Right lobe of liver (tissue), 6 donors: ENCODE measurements around the gene LCMT1. TPM values are rescaled to one million over a fixed set of nuclear protein-coding genes. Genes with fewer than 3 reads are reported as not detected.

Experiments
- ATAC-seq, 4 donors: fragments of 200-7000 bp; cut with Tn5 transposase; one replicate each; pipeline ENCODE4 v1.9.1; 2020; ENCODE audit warnings: mild to moderate bottlenecking in 4 of 4, moderate library complexity in 4 of 4
- DNase-seq, 3 donors: peaks; one replicate each; pipeline ENCODE4 v3.0.0-alpha.2; 2020
- H3K27ac ChIP-seq, 3 donors: fragments of 200-600 bp; one replicate each; pipeline ENCODE4 v1.8.0; 2022
- H3K27me3 ChIP-seq, 2 donors: fragments of 200-600 bp; one replicate each; pipeline ENCODE4 v1.8.0; 2022
- H3K36me3 ChIP-seq, 4 donors: fragments of 200-600 bp; sonication (generic) in 1 of 4; one replicate each; pipeline versions ENCODE4 v1.5.1 to v1.8.0; 2017 to 2022; ENCODE audit warnings: control low read depth in 1 of 4
- H3K4me1 ChIP-seq, 4 donors: fragments of 200-600 bp; sonication (generic) in 1 of 4; one replicate each; pipeline versions ENCODE4 v1.5.1 to v1.8.0; 2017 to 2022; ENCODE audit warnings: control low read depth in 1 of 4
- H3K4me3 ChIP-seq, 3 donors: fragments of 200-600 bp; one replicate each; pipeline ENCODE4 v1.8.0; 2022
- H3K9me3 ChIP-seq, 4 donors: fragments of 200-600 bp; sonication (generic) in 1 of 4; one replicate each; pipeline versions ENCODE4 v1.5.1 to v1.8.0; 2017 to 2022; ENCODE audit warnings: control low read depth in 1 of 4
- POLR2A ChIP-seq: fragments of 450-650 bp; IDR thresholded peaks from one replicate; pipeline ENCODE4 v1.6.1; 2017; ENCODE audit warnings: antibody characterized with exemption, mild to moderate bottlenecking
- WGBS: methylation state at CpG from one replicate; pipeline ENCODE4 v1.1.6; 2018; ENCODE audit warnings: low coverage, low lambda C conversion rate; ENCODE audit not compliant: insufficient coverage; ENCODE audit errors: missing lambda C conversion rate; 5-methylcytosine and 5-hydroxymethylcytosine counted together
- intact Hi-C, 2 donors: fragments of 100-400 bp; cut with DNase I; formaldehyde crosslinking; loops; one replicate each; pipeline versions ENCODE4 v1.11.2 to v1.14.1; 2022
- total RNA-seq, 6 experiments: library from RNA; depleted of rRNA in 2 of 6; stranded (reverse); fragments of >200 nt in 2 of 6; fragmentation: NEBNext Ultra II Directional in 3 of 6; extraction: Animal tissue kit (Norgen Biotek cat#: 25700) in 3 of 6; gene quantifications; one replicate each; pipeline versions ENCODE4 v1.1.0 to v1.2.4, GENCODE V29; 2016 to 2023
- TF ChIP-seq, protein P1 (sequence below), 4 donors: fragments of 200-600 bp in 3 of 4; fragments of 450-650 bp in 1 of 4; IDR thresholded peaks; one replicate each; pipeline versions ENCODE4 v1.5.1 to v1.8.0; 2016 to 2022; ENCODE audit warnings: antibody characterized with exemption in 4 of 4, mild to moderate bottlenecking in 2 of 4
- donor health status: DM: no; HTN: yes; CAD: no.
- donor health status: DM: no; HTN: no; CAD: no.
- donor health status: DM: no; HTN: no; CAD: no.
- donor health status: DM: no; HTN: yes; CAD: no.
- donor health status: DM: no; HTN: yes; CAD: no.

LCMT1 gene
- total RNA-seq, 6 experiments from 2014 or later = 6.2 to 12.0 (median 8.9) TPM

DNA sequence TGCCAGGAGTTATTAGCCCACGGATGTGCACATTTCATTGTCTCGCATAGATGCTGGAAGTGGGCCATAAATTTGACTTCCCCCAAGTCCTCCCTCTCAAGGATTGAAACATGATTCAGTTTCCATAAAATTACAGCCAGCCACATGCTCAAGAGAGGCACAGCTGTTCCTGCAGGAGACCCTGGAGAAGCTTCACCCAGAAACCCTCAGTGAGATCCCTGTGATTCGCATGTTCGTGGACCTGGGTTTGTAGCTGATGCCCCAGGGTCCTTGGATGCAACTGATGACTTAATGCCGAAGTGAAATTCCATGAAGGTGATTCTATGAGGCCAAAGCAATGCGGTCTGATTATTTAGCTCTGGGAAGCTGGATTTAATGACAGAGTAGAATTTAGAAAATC, 80.6 kb downstream of the LCMT1 start:
- no peak for ATAC-seq
- no peaks in the 10 kb centered on the region for H3K9me3 ChIP-seq
- 72% methylated on average over 4 of the region's 6 CpGs for WGBS
- H3K36me3 ChIP-seq = no peaks in the 10 kb centered on the region
- no peak for TF ChIP-seq POLR2A
- TF ChIP-seq, protein P1, sequence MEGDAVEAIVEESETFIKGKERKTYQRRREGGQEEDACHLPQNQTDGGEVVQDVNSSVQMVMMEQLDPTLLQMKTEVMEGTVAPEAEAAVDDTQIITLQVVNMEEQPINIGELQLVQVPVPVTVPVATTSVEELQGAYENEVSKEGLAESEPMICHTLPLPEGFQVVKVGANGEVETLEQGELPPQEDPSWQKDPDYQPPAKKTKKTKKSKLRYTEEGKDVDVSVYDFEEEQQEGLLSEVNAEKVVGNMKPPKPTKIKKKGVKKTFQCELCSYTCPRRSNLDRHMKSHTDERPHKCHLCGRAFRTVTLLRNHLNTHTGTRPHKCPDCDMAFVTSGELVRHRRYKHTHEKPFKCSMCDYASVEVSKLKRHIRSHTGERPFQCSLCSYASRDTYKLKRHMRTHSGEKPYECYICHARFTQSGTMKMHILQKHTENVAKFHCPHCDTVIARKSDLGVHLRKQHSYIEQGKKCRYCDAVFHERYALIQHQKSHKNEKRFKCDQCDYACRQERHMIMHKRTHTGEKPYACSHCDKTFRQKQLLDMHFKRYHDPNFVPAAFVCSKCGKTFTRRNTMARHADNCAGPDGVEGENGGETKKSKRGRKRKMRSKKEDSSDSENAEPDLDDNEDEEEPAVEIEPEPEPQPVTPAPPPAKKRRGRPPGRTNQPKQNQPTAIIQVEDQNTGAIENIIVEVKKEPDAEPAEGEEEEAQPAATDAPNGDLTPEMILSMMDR (IDR thresholded peaks at IDR 0.05) = no peak
- H3K4me1 ChIP-seq = no peaks in the 10 kb centered on the region
- no peak for DNase-seq
- H3K4me3 ChIP-seq = no peak overlapping the region
- H3K27ac ChIP-seq = no peak overlapping the region
- H3K27me3 ChIP-seq = no peaks in the 10 kb centered on the region
- intact Hi-C loops = no loop called here

DNA sequence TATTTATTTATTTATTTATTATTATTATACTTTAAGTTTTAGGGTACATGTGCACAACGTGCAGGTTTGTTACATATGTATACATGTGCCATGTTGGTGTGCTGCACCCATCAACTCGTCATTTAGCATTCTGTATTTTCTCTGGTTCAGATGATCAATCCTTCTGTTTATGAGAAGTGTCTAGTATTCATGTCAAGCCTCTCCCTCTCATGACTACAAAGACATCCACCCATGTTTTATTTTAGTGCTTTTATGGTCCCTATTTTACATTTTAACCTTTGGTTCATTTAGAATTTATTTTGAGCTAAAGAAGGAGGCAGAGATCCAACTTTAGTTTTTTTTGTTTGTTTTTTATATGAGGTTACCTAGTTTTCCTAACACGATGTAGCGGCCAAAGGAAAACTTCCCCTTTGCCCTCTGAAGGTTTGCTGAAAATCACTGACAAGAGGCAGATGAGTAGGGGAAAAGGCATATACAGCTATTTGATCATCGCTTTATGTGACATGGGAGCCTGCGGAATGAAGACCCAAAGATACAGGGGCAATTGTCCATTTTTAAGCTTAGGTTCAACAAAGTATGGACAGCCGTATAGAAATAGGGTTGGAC, 82.8 kb downstream of the LCMT1 start:
- H3K9me3 ChIP-seq = no peaks in the 10 kb centered on the region
- intact Hi-C loops = no loop called here
- no peaks in the 10 kb centered on the region for H3K27me3 ChIP-seq
- H3K27ac ChIP-seq = no peak overlapping the region
- 72% methylated on average over 7 of the region's 7 CpGs for WGBS
- DNase-seq (no peak), ATAC-seq (peak in 2 of 4 donors; percentile 44 to 65)
- TF ChIP-seq, protein P1 (IDR thresholded peaks at IDR 0.05) = no peak
- TF ChIP-seq POLR2A = no peak
- no peak overlapping the region for H3K4me3 ChIP-seq
- no peaks in the 10 kb centered on the region for H3K36me3 ChIP-seq
- no peaks in the 10 kb centered on the region for H3K4me1 ChIP-seq

DNA sequence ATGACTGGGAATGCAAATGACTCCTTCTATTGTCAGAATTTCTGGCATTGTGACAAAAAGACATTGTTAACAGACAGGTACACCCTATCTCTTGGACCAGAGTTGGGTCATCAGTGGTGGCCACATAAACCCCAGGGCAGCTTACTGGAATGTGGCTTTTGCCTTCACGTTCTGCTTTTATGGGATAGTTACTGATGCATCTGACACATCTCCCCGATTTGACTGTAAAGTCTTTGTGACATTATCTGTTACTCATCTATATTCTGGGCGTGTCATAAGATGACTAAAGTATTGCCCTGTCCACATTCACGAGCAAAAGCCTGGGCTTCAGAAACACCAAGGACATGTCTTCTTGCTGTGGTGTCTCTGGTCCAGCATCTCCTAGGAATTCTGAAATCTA, 86.5 kb downstream of the LCMT1 start:
- Histone ChIP-seq H3K4me3 (no peak overlapping the region), H3K4me1 (no peaks in the 10 kb centered on the region), H3K27me3 (no peaks in the 10 kb centered on the region), H3K27ac (no peak overlapping the region), H3K9me3 (no peaks in the 10 kb centered on the region), H3K36me3 (no peaks in the 10 kb centered on the region)
- ATAC-seq = no peak
- DNase-seq = no peak
- intact Hi-C loops = no loop called here
- no peak for TF ChIP-seq POLR2A
- TF ChIP-seq, protein P1 (IDR thresholded peaks at IDR 0.05) = no peak
- WGBS = 85% methylated on average over 4 of the region's 4 CpGs

DNA sequence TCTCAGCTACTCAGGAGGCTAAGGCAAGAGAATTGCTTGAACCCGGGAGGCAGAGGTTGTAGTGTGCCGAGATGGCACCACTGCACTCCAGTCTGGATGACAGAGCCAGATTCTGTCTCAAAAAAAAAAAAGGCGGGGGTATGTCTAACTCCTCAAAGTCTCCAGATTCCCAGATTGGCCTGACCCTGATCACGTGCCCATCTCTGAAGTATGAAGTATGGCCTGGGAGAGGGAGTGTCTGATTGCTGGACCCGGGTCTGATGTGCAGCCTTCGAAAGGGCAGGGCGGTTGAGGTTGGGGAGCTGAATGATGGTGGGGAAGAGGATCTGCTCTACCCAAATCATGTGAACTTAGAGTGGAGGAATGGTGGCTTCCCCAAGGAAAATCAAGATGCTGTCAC, 87.9 kb downstream of the LCMT1 start:
- Histone ChIP-seq H3K36me3 (no peaks in the 10 kb centered on the region), H3K9me3 (no peaks in the 10 kb centered on the region), H3K27me3 (no peaks in the 10 kb centered on the region), H3K27ac (no peak overlapping the region), H3K4me3 (no peak overlapping the region), H3K4me1 (no peaks in the 10 kb centered on the region)
- ATAC-seq (no peak), DNase-seq (no peak)
- intact Hi-C loops = no loop called here
- TF ChIP-seq POLR2A = no peak
- 95% methylated on average over 2 of the region's 7 CpGs for WGBS

DNA sequence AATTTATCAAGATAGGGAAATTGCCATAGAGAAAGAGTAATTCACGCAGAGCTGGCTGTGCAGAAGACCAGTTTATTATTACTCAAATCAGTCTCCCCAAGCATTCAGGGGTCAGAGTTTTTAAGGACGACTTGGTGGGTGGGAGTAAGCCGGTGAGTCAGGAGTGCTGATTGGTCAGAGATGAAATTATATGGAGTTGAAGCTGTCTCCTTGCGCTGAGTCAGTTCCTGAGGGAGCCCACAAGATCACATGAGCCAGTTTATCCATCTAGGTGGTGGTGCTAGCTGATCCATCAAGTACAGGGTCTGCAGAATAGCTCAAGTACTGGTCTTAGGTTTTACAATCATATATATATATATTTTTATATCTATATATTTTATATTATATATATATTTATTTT, 99.2 kb downstream of the LCMT1 start:
- TF ChIP-seq, protein P1 (IDR thresholded peaks at IDR 0.05) = no peak
- TF ChIP-seq POLR2A = no peak
- H3K27ac ChIP-seq = no peak overlapping the region
- DNase-seq (no peak), ATAC-seq (no peak)
- no peaks in the 10 kb centered on the region for H3K9me3 ChIP-seq
- no peaks in the 10 kb centered on the region for H3K4me1 ChIP-seq
- intact Hi-C loops = loop anchor here in 1 of 2 donors (5.0 kb wide), 1 partner anchor 83 kb away; no protein-coding TSS in a partner anchor
- no peaks in the 10 kb centered on the region for H3K27me3 ChIP-seq
- H3K36me3 ChIP-seq = no peaks in the 10 kb centered on the region
- 39% methylated on average over 4 of the region's 4 CpGs for WGBS
- no peak overlapping the region for H3K4me3 ChIP-seq
